KMS-11 (cell line): ENCODE measurements around the gene PTPRQ.

Experiments
- H2AFZ ChIP-seq: fragments of 200-600 bp; sonication (generic); 2 replicates; pipeline ENCODE4 v1.6.1; 2016; ENCODE audit warnings: antibody characterized with exemption, mixed run types, low read depth
- H3K27ac ChIP-seq: fragments of 200-600 bp; sonication (generic); 2 replicates; pipeline ENCODE4 v1.6.1; 2016; ENCODE audit warnings: mild to moderate bottlenecking, mixed run types
- H3K27me3 ChIP-seq: fragments of 200-600 bp; sonication (generic); 2 replicates; pipeline ENCODE4 v1.6.1; 2017; ENCODE audit warnings: mild to moderate bottlenecking, low read depth, mixed run types, moderate library complexity; ENCODE audit not compliant: insufficient read depth
- H3K36me3 ChIP-seq: fragments of 200-600 bp; sonication (generic); 2 replicates; pipeline ENCODE4 v1.6.1; 2017; ENCODE audit warnings: mild to moderate bottlenecking, mixed run types; ENCODE audit not compliant: insufficient read depth
- H3K4me1 ChIP-seq: fragments of 200-600 bp; sonication (generic); 2 replicates; pipeline ENCODE4 v1.6.1; 2016; ENCODE audit warnings: mild to moderate bottlenecking, low read depth, mixed run types; ENCODE audit not compliant: poor library complexity, severe bottlenecking
- H3K4me2 ChIP-seq: fragments of 200-600 bp; sonication (generic); 2 replicates; pipeline ENCODE4 v1.7.0; 2016; ENCODE audit warnings: mild to moderate bottlenecking, mixed run types
- H3K4me3 ChIP-seq: fragments of 200-600 bp; sonication (generic); IDR thresholded peaks from 2 replicates; pipeline ENCODE4 v1.6.1; 2017; ENCODE audit warnings: low read depth, low read length, mixed read lengths; ENCODE audit not compliant: insufficient read depth
- H3K79me2 ChIP-seq: fragments of 200-600 bp; sonication (generic); 2 replicates; pipeline ENCODE4 v1.6.1; 2016; ENCODE audit warnings: low read depth, mixed run types; ENCODE audit not compliant: insufficient read depth
- H3K9ac ChIP-seq: fragments of 200-600 bp; sonication (generic); 2 replicates; pipeline ENCODE4 v1.6.1; 2016; ENCODE audit warnings: mild to moderate bottlenecking, mixed run types
- H4K20me1 ChIP-seq: fragments of 200-600 bp; sonication (generic); 2 replicates; pipeline ENCODE4 v1.6.1; 2016; ENCODE audit warnings: mild to moderate bottlenecking, mixed run types; ENCODE audit not compliant: insufficient read depth
- TF ChIP-seq, protein P1 (sequence below): fragments of 200-600 bp; sonication (generic); conservative IDR thresholded peaks from 2 replicates; pipeline ENCODE4 v1.6.1; 2017; ENCODE audit warnings: low read depth, mild to moderate bottlenecking, antibody characterized with exemption, low read length, moderate library complexity, mixed read lengths

PTPRQ gene

DNA sequence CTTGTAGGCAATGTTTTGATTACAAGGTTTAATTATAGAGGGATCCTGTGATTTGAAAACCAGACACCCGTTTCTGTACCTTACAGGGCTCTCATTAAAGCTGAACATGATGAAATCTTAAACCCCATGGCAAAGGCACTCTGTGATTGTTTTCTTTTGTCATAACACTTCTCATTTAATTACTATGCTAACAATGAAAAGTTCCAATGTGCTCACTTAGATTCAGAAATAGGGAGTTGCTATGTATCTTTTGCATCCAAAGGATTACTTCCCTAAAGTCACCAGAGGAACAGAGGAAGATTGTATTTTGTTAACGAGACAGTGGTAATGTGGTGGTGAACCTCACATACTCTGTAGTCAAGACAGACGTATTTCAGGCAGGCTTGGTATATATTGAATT, 181.9 kb downstream of the PTPRQ start:
- TF ChIP-seq, protein P1, sequence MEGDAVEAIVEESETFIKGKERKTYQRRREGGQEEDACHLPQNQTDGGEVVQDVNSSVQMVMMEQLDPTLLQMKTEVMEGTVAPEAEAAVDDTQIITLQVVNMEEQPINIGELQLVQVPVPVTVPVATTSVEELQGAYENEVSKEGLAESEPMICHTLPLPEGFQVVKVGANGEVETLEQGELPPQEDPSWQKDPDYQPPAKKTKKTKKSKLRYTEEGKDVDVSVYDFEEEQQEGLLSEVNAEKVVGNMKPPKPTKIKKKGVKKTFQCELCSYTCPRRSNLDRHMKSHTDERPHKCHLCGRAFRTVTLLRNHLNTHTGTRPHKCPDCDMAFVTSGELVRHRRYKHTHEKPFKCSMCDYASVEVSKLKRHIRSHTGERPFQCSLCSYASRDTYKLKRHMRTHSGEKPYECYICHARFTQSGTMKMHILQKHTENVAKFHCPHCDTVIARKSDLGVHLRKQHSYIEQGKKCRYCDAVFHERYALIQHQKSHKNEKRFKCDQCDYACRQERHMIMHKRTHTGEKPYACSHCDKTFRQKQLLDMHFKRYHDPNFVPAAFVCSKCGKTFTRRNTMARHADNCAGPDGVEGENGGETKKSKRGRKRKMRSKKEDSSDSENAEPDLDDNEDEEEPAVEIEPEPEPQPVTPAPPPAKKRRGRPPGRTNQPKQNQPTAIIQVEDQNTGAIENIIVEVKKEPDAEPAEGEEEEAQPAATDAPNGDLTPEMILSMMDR, result no peak
- Histone ChIP-seq H3K4me1 (no peaks in the 10 kb centered on the region), H4K20me1 (no peaks in the 10 kb centered on the region), H3K27ac (no peak overlapping the region), H3K4me3 (no peak overlapping the region), H3K36me3 (no peaks in the 10 kb centered on the region), H3K27me3 (no peaks in the 10 kb centered on the region), H3K4me2 (no peak overlapping the region), H2AFZ (no peak overlapping the region), H3K9ac (no peak overlapping the region), H3K79me2 (no peaks in the 10 kb centered on the region)

- TF ChIP-seq, protein P1, result no peak
- no peaks in the 10 kb centered on the region for H3K4me1 ChIP-seq
- H3K4me2 ChIP-seq, result no peak overlapping the region
- no peaks in the 10 kb centered on the region for H3K27me3 ChIP-seq
- no peak overlapping the region for H2AFZ ChIP-seq
- no peak overlapping the region for H3K9ac ChIP-seq
- no peaks in the 10 kb centered on the region for H3K36me3 ChIP-seq
- H4K20me1 ChIP-seq, result no peaks in the 10 kb centered on the region
- H3K4me3 ChIP-seq, result no peak overlapping the region
- H3K79me2 ChIP-seq, result no peaks in the 10 kb centered on the region
- H3K27ac ChIP-seq, result no peak overlapping the region
These were observed 183.7 kb downstream of the PTPRQ start for GRCh38 chr12:80627782-80628181.

GRCh38 chr12:80632835-80633234, 188.8 kb downstream of the PTPRQ start:
- H3K9ac ChIP-seq, result no peak overlapping the region
- TF ChIP-seq, protein P1, result peak; percentile 50
- no peaks in the 10 kb centered on the region for H3K79me2 ChIP-seq
- H3K27me3 ChIP-seq, result no peaks in the 10 kb centered on the region
- no peak overlapping the region for H3K4me2 ChIP-seq
- H3K27ac ChIP-seq, result no peak overlapping the region
- no peaks in the 10 kb centered on the region for H3K36me3 ChIP-seq
- H2AFZ ChIP-seq, result 0 out of 2 replicates have a peak overlapping the region, but pooled peaks have one; percentile 7
- H4K20me1 ChIP-seq, result no peaks in the 10 kb centered on the region
- no peak overlapping the region for H3K4me3 ChIP-seq
- H3K4me1 ChIP-seq, result no peaks in the 10 kb centered on the region

DNA sequence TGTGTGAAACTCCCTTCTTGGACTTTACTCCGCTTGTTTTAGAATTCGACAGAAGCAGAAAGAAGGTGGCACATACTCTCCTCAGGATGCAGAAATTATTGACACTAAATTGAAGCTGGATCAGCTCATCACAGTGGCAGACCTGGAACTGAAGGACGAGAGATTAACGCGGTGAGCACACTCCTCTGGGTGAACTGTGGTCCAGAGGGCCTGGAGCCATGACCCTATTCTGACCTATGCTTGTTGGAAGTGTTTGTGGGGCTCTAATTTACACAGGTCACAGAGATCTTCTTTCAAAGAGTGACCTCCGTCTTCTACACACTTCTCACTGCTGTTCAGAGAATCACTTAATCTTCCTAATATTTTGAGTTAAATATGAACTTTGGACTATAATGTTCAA, 190.9 kb downstream of the PTPRQ start:
- Histone ChIP-seq H4K20me1 (no peaks in the 10 kb centered on the region), H3K36me3 (no peaks in the 10 kb centered on the region), H2AFZ (no peak overlapping the region), H3K27me3 (no peaks in the 10 kb centered on the region), H3K4me2 (no peak overlapping the region), H3K4me3 (no peak overlapping the region), H3K27ac (no peak overlapping the region), H3K4me1 (no peaks in the 10 kb centered on the region), H3K9ac (no peak overlapping the region), H3K79me2 (no peaks in the 10 kb centered on the region)
- TF ChIP-seq, protein P1, result no peak
